ENCODE measurements around the gene MUC5AC. TPM values are rescaled to one million over a fixed set of nuclear protein-coding genes. Genes with fewer than 3 reads are reported as not detected.
"Not testable (repeated sequence)": the region's sequence is repeated elsewhere in the genome, so short reads cannot be mapped to it uniquely, and the experiment has no call there.

MUC5AC gene
- total RNA-seq, 3 donors from 2014 or later: 0.03 to 0.63 TPM; not detected in 1

- H3K4me3 ChIP-seq: no peak overlapping the region
- DNase-seq: peak in 2 of 3 donors; percentile 18 to 44
- peaks cover 15% of the 10 kb centered on the region for H3K4me1 ChIP-seq (ENCODE audit: low read depth)
- ATAC-seq: no peak
- H3K36me3 ChIP-seq (ENCODE audit: low read depth): no peaks in the 10 kb centered on the region
- peaks cover 16% of the 10 kb centered on the region for H3K9me3 ChIP-seq
- TF ChIP-seq, protein P1, sequence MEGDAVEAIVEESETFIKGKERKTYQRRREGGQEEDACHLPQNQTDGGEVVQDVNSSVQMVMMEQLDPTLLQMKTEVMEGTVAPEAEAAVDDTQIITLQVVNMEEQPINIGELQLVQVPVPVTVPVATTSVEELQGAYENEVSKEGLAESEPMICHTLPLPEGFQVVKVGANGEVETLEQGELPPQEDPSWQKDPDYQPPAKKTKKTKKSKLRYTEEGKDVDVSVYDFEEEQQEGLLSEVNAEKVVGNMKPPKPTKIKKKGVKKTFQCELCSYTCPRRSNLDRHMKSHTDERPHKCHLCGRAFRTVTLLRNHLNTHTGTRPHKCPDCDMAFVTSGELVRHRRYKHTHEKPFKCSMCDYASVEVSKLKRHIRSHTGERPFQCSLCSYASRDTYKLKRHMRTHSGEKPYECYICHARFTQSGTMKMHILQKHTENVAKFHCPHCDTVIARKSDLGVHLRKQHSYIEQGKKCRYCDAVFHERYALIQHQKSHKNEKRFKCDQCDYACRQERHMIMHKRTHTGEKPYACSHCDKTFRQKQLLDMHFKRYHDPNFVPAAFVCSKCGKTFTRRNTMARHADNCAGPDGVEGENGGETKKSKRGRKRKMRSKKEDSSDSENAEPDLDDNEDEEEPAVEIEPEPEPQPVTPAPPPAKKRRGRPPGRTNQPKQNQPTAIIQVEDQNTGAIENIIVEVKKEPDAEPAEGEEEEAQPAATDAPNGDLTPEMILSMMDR (IDR thresholded peaks at IDR 0.05): no peak
- intact Hi-C loops (cut with DNase I, micrococcal nuclease): loop anchor here in 1 of 2 donors (10.0 kb wide), 1 partner anchor 307 kb away; no protein-coding TSS in a partner anchor
Measured at GRCh38 chr11:1207401-1208143, 49.8 kb downstream of the MUC5AC start.

DNA sequence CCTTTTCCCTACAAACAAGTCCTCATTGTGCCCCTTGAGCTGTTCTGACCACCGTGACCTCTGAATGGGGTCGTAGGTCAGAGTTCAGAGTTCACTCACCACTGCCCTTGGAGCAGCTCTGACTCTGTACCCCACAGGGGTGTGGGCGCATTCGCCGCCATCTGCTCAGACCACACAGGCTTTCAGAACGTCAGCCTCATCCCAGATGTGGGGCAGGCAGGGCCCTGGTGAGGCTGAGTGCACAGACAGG is 50.3 kb downstream of the MUC5AC start:
- Histone ChIP-seq H3K4me3 (no peak overlapping the region), H3K9me3 (peaks cover 16% of the 10 kb centered on the region), H3K4me1 (ENCODE audit: low read depth) (peaks cover 10% of the 10 kb centered on the region), H3K36me3 (ENCODE audit: low read depth) (no peaks in the 10 kb centered on the region)
- ATAC-seq (no peak), DNase-seq (no peak)
- intact Hi-C loops (cut with DNase I, micrococcal nuclease): loop anchor here in 1 of 2 donors (10.0 kb wide), 1 partner anchor 307 kb away; no protein-coding TSS in a partner anchor
- TF ChIP-seq, protein P1 (IDR thresholded peaks at IDR 0.05): no peak

DNA sequence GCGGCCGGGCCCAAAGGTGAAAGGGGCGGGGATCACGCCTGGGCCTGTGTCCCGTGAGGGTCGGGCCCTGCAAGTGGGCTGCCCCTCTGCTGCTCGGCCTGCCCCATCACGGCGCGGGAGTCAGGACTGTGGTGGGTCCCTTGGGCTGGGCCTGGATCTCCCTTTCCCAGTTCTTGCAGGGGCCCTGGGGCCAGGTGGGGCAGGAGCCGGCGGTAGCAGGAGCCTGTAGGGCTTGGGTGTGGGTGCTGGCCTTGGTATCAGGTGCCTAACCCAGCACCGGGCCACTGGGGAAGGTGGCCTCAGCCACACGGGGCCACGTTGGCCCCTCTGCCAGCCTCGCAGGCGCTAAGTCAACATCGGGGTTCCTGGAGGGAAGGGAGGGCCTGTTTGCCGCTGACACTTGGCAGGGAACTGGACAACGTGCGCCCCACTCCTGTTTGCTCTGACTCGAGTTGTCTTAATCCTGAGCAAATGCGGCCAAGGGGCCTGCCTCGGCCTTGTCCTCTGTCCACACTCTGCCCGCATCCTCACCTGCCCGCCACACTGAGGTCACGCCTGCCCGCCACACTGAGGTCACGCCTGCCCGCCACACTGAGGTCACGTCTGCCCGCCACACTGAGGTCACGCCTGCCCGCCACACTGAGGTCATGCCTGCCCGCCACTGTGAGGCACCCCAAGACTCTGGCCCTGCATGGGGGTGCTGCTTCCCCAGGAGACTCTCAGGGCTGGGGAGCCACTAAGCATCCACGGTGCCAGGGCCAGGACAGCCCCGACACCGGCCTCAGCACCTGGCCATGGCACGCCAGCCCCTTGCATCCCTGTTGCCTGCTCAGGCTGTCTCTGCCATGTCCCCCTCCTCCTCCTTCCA is 50.9 kb downstream of the MUC5AC start:
- Histone ChIP-seq H3K4me1 (ENCODE audit: low read depth) (peaks cover 4% of the 10 kb centered on the region), H3K9me3 (peaks cover 16% of the 10 kb centered on the region), H3K36me3 (ENCODE audit: low read depth) (no peaks in the 10 kb centered on the region), H3K4me3 (no peak overlapping the region)
- intact Hi-C loops (cut with DNase I, micrococcal nuclease): loop anchor here in 1 of 2 donors (10.0 kb wide), 1 partner anchor 306 kb away; no protein-coding TSS in a partner anchor
- ATAC-seq: no peak
- peak in 2 of 3 donors; percentile 22 to 40 for DNase-seq
- TF ChIP-seq, protein P1 (IDR thresholded peaks at IDR 0.05): no peak

DNA sequence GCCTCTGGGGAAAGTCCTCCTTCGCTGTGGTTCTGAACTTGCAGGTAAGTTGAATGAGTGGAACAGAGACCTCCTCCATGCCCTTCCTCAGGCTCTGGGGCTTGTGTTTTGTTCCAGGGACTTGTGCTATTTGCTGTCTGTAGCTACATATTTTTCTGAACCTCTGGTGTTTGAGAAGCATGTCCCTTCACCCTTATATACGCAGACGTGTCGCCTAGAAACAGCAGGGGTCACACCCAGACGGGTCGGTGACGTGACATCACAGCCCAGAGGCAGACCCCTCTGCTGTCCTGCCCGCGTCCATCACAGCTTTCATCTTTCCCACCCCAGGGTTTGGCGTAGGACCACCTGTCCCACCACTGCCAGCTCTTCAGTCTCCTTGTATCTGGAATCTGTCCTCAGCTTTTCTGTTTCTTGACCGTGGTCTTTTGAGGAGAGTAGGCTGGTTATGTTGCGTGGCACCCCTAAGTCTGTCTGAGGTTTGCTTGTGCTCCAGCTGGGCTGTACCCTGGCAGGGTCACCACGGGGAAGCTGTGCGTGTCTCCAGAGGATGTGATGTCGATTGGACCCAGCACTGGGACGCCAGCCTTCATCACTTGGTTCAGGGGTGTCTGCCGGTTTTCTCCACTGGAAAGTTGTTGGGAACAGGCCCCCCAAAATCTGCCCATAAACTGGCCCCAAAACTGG is 51.8 kb downstream of the MUC5AC start:
- Histone ChIP-seq H3K4me1 (ENCODE audit: low read depth) (no peaks in the 10 kb centered on the region), H3K4me3 (no peak overlapping the region), H3K36me3 (ENCODE audit: low read depth) (no peaks in the 10 kb centered on the region), H3K9me3 (peaks cover 16% of the 10 kb centered on the region)
- ATAC-seq (no peak), DNase-seq (peak in 2 of 3 donors; percentile 12 to 21)
- TF ChIP-seq, protein P1 (IDR thresholded peaks at IDR 0.05): no peak
- intact Hi-C loops (cut with DNase I, micrococcal nuclease): loop anchor here in 1 of 2 donors (10.0 kb wide), 1 partner anchor 305 kb away; no protein-coding TSS in a partner anchor

DNA sequence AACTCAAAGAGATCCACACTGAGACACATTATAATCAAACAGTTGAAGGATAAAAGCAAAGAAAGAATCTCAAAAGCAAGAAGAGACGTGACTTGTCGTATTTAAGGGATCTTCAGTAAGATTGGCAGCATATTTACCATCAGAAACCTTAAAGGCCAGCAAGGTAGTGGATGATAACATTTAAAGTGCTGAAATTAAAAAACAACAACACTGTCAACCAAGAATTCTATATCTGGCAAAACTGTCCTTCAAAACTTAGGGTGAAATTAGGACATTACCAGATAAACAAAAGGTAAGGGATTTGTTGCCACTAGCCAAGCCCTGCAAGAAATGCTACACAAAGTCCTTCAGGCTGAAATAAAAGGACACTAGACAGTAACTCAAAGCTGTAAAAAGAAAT is 54.1 kb downstream of the MUC5AC start:
- DNase-seq: no peak
- no peaks in the 10 kb centered on the region for H3K36me3 ChIP-seq (ENCODE audit: low read depth)
- H3K4me1 ChIP-seq (ENCODE audit: low read depth): no peaks in the 10 kb centered on the region
- H3K9me3 ChIP-seq: peaks cover 16% of the 10 kb centered on the region
- H3K4me3 ChIP-seq: no peak overlapping the region
- intact Hi-C loops (cut with DNase I, micrococcal nuclease): no loop called here
- TF ChIP-seq, protein P1 (IDR thresholded peaks at IDR 0.05): no peak
- no peak for ATAC-seq

GRCh38 chr11:1215826-1216225 is 58.1 kb downstream of the MUC5AC start:
- H3K4me1 ChIP-seq (ENCODE audit: low read depth): peaks cover 13% of the 10 kb centered on the region
- peaks cover 16% of the 10 kb centered on the region for H3K9me3 ChIP-seq
- intact Hi-C loops (cut with DNase I, micrococcal nuclease); ATAC-seq; H3K36me3 ChIP-seq (ENCODE audit: low read depth); H3K4me3 ChIP-seq: not testable (repeated sequence)
- DNase-seq: peak in 1 of 3 donors; percentile 1

Measured in mucosa of descending colon (tissue), 3 donors.